HG02642 (cell line): ENCODE data around the gene FAM184A.

Source experiments
- ATAC-seq: cut with Tn5 transposase; IDR thresholded peaks from one replicate; pipeline ENCODE4 v1.9.1; 2021; ENCODE audit warnings: mild to moderate bottlenecking; ENCODE audit not compliant: unreplicated experiment, poor library complexity

Gene FAM184A

GRCh38 chr6:118970866-118971265 is 107.6 kb downstream of the FAM184A start:
- ATAC-seq: no peak

- no peak for ATAC-seq
Observed at GRCh38 chr6:118968416-118968815, 110.0 kb downstream of the FAM184A start.

- ATAC-seq: no peak
Observed at GRCh38 chr6:118967239-118967638, 111.2 kb downstream of the FAM184A start.

- no peak for ATAC-seq
Observed at GRCh38 chr6:118965843-118966370, 112.6 kb downstream of the FAM184A start.

- ATAC-seq: no peak
Observed at GRCh38 chr6:118965371-118965770, 113.1 kb downstream of the FAM184A start.

GRCh38 chr6:118963003-118963402 is 115.5 kb downstream of the FAM184A start:
- ATAC-seq: no peak

DNA sequence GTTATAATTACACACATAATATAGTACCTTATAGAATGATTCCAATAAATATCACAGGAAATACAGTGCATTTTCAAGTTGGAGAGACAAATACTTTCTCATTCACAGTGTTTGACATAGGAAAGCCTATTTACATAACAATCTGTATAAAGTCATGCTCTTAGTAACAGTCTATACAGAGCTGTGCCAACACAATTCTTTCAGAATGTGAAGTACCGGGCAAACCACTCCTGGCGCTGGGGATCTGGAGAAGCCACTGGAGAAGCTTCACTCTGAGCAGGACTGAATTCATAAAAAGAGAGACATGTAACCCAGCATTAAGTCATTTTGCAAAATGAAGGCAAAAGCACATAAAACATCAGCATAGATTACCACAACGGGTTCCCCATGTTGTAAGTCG is 118.6 kb downstream of the FAM184A start:
- ATAC-seq: no peak

DNA sequence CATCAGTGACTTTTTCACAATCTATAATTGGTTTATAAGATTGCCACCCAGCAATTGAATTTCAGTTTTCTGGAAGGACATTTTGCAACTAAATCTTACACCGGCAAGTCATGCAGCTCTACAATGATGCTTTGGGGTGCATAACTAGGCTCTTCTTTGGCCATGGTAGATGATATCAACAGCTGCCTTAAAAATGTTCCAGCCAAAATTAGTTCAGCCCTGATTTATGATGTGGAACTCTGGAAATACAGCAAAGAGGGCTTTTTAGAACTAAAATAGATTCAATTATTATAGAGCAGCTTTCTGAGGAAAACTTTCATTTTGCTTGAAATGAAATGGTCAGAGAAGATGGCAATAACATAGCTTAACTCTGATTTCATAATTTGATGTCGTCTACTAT is 125.1 kb downstream of the FAM184A start:
- no peak for ATAC-seq

DNA sequence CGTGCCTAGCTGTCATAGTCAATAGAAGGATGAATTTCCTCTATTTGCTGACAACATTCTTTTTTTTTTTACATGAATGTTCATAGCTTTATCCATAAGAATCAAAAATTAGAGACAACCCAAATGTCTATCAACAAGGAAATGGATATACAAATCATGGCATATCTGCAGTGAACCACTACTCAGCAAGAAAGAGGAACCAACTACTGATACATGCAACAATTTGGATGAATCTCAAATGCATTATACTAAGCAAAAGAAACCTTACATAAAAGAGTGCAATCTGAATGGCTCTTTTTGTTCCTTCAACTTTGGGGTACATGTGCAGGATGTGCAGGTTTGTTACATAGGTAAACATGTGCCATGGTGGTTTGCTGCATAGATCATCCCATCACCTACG is 125.8 kb downstream of the FAM184A start:
- no peak for ATAC-seq

DNA sequence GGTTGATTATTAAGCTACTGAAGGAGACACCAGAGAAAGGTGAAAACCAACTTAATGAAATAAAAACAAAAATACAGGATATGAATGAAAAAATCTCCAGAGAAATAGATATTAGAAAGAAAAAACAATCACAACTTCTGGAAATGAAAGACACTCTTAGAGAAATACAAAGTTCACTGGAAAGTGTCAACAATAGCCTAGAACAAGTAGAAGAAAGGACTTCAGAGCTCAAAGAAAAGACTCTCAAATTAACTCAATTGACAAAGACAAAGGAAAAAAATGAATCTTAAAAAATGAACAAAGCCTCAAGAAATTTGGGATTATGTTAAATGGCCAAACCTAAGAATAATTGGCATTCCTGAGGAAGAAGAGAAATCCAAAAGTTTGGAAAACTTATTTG is 133.2 kb downstream of the FAM184A start:
- no peak for ATAC-seq

DNA sequence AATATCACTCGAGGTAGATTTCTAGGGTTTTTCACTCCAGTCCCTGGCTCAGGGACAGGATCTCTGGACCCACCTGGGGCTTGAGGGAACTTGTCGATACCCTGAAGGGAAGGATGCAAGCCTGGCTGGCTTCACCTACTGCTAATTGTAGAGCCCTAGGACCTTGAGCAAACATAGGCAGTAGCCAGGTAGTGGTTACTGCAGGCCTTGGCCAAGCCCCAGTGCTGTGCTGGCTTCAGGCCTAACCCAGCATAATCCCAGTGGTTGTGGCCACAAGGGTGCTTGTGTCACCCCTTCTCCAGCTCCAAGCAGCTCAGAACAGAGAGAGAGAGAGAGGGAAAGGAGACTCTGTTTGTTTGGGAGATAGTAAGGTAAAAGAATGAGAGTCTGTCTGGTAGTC is 137.7 kb downstream of the FAM184A start:
- no peak for ATAC-seq

- no peak for ATAC-seq
Observed at GRCh38 chr6:118939683-118940082, 138.8 kb downstream of the FAM184A start.

DNA sequence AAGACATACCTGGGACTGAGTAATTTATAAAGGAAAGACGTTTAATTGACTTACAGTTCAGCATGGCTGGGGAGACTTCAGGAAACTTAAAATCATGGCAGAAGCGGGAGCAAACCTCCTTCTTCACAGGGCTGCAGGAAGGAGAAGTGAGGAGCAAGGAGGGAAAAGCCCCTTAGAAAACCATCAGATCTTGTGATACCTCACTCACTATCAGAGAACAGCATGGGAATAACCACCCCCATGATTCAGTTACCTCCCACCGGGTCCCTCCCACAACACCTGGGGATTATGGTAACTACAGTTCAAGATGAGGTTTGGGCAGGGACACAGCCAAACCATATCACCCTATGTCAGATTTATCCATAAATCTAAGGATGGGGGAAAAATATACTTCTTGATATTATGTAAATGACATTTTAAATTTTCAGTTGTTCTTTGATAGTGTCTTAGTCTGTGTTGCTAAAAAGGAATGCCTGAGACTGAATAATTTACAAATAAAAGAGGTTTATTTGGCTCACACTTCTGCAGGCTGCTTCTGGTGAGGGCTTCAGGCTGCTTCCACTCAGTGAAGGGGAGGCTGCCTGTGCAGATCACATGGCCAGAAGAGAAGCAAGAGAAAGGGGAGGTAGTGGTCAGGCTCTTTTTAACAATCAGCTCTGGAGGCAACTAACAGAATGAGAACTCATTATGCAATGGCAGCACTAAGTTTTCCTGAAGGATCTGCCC is 142.3 kb downstream of the FAM184A start:
- no peak for ATAC-seq

DNA sequence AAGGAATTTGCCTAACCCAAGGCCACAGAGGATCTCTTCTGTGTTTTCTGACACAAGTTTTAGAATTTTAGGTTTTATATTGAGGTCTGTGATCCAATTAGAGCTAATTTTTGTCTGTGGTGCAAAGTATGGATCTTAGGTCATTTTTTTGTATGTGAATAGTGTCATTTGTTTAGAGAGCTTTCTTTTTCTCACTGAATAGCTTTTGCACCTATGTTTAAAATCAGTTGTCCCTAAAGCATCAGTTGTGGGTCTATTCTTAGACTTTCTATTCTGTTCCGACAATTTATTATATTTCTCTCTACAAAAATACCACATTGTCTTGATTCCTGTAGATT is 143.2 kb downstream of the FAM184A start:
- peak; percentile 7 for ATAC-seq

DNA sequence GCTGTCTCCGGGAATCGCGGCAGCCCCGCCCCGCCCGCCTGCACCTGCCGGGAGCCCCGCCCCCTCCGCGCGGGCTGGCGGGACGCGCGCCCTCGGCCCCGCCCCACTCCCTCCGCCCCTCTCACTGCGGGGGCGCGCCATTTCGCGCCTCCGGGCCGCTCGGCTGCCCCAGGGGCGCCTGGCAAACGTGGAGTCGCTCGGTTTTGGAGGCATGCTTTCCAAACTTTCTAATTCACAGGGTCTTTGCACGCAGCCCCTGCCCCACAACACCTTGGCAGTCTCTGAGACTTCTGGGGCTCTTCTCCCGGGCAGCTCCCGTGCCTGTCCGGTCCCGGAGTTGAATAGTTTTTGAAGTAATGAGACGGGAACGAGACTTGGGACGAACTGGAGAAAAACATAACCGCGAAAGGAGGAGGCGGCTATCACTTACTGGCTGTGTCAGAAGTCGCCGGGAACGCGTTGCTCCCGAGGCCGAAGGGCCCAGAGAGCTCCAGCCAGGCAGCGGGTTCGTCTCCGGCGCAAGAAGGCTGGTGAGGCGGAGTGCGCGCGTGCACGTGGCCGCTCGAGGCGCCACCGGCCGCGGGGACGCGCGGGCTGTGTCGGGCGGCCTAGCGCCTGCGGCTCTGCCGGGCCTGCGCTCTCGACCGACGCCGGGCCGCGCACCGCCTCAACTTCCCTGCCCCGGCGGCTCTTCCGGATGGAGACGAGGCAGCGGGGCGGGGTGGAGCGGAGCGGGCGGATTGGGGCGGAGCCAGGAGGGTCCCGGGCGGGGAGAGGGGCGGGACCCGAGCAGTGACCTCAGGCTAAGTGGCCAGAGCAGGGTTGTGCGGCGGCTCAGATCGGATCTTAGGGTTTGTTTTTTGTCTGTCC is 143.8 kb downstream of the FAM184A start, which contains the start of gene MCM9:
Gene MCM9 (minus strand): TSS at position 699 of the 870 bp plus-strand sequence. CDS start 3,436 bp downstream, outside the sequence.
- ATAC-seq: peak; percentile 96

DNA sequence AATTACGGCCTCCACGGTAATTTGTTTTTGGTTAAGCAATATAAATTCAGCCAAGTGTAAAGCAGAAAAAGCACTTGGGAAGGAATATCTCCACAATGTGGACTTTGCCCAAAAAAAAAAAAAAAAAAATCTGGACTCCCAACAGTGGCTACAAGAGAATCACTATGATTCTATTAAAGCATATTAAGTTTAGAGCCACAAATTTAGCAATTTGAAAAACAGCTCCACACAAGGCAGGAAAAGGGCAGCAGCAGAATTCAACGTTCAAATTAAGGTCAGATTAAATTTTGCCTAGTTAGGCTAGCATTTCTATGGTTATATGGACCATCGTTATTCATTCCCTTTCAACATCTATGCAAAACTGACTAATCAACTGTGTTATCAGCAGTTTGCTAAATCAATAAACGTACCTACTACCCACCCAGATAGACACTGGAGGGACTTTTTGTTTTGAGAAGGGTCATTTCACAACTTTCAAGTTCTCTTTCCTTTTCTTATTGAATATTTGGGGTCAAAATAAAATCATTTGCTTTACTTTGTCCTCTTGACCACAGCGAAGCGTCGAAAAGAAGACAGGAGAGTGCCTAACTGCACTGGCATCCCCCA is 144.5 kb downstream of the FAM184A start:
- ATAC-seq: no peak

DNA sequence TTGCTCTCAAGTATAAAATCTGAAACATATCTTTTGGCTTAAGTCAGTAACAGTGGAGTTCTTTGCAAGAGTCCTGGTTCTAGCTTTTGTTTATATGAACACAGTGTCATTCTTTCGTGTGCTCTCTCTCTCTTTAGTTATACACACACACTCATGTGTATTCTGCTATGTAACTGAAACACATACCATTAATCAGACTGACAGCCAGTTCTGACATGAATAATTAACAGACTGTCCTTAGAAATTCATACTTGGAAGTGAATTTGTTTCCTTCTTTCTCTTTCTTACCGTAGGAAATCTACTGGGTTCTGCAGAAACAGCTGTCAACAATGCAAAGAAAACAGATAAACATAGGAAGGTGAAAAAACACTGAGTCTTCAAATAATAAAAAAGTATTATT is 146.0 kb downstream of the FAM184A start:
- ATAC-seq: no peak

GRCh38 chr6:118931436-118931835 is 147.0 kb downstream of the FAM184A start:
- no peak for ATAC-seq

DNA sequence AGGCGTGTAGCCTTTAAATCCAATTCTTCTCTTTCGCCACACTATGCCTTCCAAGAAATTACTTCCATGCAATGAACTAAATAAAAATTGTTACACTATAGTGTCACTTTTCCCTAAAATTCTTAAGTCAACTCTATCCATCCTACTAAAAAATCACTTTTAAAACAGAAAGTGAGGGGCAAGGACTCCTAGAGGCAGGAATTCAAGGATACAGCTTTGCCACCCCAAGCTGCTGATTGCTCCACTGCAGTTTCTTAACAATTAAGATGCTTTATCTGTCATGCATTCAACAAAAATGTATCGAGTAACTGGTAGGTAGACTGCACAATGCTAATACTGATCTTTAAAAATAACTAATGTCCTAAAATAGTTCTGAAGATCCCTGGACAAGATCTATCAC is 147.8 kb downstream of the FAM184A start:
- no peak for ATAC-seq

GRCh38 chr6:118923035-118923434 is 155.4 kb downstream of the FAM184A start:
- ATAC-seq: no peak

- ATAC-seq: no peak
Observed at GRCh38 chr6:118921084-118921483, 157.4 kb downstream of the FAM184A start.
